Activated CD4-positive, CD25-positive, alpha-beta regulatory T cell treated with anti-CD3 and anti-CD28 coated beads, Interleukin-2, amount 50 U/mL, for 72 hours (primary cell): ENCODE results near the gene HES6.
"Not testable (repeated sequence)": the region's sequence is repeated elsewhere in the genome, so short reads cannot be mapped to it uniquely, and the experiment has no call there.

ENCODE experiments used
- DNase-seq: peaks from one replicate; pipeline ENCODE4 v3.0.0; 2021

Gene HES6

GRCh38 chr2:238272156-238272555, 32.3 kb upstream of the HES6 start:
- DNase-seq: no peak

DNA sequence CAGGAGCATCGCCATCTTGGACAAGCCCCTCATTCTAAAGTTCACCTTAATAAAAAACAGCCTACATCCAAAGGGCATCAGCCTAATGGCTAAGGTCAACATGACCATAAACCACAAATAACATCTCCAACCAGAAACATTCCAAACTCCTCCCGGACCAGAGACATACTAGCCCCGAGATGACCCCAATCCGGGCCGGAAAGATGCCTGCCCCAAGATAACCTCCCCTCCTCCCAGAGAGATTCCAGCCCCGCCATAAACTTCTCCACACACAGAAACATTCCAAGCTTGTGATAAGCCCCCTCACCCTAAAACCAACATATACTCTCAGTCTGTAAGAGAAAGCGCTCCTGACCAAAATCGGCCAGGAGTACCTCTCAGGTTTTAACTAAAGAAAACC, 31.8 kb upstream of the HES6 start:
- DNase-seq: not testable (repeated sequence)

GRCh38 chr2:238271061-238271554, 31.3 kb upstream of the HES6 start:
- DNase-seq: no peak

- DNase-seq: no peak
These were observed 30.8 kb upstream of the HES6 start for GRCh38 chr2:238270606-238271005.

DNA sequence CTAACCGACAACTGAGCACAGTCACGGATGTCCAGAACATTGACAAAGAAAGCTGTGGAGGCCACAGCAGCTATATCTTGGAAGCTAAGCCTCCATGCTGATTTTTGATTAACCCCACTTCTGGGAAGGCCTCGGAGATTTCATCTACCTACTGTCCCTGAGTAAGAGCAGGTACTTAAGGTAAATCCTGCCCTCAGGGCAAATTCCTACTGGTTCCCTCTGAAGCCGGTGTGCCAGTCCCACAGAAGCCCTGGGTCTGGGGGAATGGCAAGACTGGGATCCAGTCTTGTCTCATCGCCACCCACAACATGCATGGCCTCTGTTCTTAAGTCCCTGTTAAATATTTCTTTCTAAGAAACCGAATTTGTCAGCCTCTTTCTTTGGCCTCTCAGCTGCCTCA, 29.9 kb upstream of the HES6 start:
- no peak for DNase-seq

GRCh38 chr2:238267884-238268680, 28.2 kb upstream of the HES6 start:
- no peak for DNase-seq

DNA sequence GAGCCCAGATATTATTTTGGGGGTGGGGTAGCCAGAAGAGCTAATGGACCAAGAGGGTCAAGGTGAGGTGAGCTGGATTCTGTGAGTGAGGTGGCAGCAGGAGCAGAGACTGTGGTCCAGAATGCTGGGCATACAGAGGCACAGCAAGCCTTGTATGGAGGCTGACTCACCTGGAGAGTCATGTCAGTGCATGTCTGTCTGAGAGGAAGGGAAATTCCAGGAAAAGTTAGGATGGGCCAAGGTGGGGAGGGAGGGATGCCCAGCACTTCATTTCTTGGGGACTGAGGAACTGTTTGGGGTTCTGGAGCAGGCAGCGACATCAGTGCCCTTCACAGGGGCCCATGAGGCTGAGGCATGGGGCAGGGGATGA, 27.5 kb upstream of the HES6 start:
- DNase-seq: no peak

DNA sequence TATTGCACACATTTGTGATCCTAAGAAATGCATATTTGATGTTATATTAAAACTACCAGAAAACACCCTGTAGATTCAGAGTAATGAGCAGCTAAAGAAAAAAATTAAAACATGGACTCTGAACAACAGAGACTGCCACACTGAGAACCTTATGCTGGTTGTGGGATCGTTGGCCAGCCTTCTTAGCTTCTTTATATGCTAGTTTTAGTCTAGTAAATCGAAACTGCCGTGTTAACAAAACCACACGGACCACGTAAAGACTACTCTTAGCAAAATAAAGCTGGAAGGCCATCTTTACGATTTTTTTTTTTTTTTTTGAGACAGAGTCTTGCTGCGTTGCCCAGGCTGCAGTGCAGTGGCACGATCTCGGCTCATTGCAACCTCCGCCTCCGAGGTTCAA, 25.8 kb upstream of the HES6 start:
- no peak for DNase-seq

DNA sequence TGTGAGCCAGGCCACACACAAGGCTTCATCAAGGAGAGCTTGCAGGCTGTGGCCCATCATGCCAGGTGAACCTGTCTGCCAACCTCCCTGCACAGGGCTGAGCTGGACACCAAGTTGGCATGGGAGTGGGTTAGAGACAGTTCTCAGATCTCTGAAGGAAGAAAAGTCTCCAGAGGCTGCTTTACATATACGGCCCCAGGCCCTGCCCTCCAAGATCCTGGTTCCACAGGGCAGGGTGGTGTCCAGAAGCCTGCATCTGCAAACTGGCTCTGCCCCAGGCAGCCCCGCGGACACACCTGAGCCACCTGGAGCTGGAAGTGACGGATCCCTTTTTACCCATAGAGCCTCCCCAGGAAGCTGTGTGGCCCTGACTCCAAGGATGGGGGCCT, 24.2 kb upstream of the HES6 start:
- DNase-seq: no peak

DNA sequence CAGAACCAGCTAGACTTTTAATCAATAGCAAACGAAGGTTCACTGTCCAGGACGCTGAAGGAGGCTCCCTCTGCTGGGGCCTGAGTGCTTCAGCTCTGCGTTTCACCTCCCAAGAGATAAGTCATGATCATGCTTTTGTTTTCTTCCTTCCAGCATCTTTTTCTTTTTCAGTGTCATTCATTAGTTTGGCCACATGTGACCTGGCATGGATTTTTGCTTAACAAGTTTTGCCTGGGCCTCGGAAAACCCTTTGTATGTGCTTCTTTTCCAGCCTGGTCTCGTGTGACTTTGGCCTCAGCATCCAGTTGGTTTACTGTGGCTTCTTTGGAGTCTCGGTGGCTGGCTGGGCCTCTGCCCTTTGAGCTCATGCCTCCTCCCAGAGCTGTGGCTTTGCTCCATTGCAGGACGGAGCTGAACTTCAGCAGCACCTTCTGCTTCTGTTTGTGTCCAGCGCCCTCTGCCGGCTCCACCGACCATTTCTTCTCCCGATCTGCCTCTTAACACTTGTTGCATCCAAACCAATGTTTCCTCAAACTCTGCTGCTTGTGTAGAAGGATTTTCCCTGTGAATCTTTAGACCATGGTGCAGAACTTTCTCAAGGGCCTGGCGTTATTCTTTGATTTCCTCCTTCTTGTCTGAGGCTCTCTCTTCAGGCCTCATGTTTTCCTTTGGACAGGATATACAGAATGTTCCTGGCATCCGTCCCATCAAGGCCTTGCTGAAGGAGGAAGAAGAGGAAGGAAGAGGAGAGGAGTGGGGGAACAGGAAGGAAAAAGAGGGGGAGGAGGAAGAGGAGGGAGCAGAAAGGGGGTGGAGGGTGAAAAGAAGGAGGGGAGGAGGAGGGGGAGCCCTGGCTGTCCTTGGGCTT, 23.6 kb upstream of the HES6 start:
- DNase-seq: peak; percentile 74

DNA sequence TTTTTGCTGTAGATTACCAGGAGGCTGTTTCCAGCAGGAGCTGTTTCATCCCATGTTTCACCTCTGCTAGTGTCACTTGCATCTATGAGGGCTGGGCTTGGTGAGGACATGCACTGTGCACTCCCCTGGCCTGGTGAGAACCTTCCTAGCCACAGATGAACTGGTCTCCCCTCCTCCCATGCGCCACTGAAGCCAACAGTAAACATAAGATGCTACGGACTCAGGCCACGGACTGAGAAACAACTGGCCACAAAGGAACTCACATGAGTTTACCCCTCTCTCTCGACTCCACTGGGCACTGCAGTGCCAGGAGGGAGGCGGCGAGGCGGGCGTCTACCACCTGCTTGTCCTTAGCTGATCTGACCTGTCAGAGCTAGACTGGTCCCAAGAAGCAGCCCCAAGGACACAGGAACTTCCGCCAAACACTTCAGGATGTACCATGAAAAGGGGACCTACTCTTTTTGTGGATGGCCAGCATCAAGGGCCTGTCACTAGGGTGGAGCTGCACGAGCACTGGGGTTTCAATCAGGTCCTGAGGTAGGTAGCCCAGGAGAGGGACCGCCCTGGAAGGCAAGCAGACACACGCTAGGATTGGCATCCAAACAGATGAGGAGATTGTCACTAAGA, 22.8 kb upstream of the HES6 start:
- no peak for DNase-seq

GRCh38 chr2:238261718-238262375, 22.0 kb upstream of the HES6 start:
- no peak for DNase-seq

DNA sequence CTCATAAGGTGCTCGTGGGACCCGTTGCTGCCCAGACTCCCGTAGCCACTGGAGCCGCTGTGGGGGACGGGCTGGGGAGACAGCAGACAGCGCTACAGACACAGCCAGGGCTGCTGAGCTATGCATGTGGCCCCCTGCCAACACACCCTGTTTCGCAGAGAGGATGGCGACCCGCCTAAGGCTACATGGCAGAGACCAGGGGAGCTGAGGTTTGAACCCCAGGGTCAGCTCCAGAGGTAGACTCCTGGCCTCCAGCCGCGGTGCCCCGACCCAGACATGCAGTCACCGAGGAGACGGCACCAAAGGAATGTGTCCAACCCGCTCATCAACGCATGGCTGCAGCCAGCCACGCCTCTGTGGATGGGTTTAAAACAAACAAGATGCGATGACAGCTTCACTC, 21.0 kb upstream of the HES6 start:
- DNase-seq: no peak

DNA sequence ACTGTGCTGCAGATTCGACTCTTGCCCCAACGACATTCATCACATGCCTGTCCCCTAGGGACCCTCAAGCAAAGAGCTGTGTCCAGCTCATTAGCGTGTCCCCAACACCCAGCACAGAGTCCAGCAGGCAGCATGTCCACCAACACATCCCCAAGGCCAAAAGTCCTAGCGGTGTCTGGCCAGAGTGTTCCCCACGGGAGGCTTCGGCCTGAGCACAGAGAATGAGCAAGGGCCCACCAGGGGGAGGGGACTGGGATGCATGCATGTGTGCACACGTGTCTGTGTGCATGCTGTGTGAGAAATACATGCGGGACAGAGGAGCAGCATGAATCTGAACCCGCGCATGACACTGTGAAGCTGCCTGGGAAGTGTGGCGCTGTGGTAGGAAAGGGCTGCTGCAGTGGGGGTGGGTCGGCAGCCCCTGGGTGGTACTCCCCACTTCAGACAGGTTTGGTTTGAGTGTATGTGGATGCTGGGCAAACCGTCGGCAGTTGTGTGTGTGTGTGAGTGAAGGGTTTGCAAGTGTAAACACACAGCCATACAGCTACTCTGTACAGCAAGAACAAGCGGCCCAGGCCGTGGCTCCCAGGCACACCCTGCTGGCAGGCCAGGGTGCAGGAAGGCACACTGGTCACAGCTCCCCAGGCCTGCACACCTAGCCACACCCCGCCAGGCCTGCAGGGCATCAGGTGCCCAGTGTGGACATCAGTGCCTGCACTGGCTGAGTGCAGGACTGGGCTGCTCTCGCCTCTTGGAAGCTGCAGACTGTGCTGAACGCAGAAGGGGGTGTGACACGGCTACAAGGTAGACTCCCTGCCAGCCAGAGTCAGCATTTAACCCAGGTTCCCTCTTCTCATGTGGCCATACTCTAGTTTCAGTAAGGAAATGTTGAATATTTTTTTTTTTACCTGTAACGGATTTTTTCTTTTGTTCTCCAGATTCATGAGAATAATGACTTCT, 19.5 kb upstream of the HES6 start:
- DNase-seq: no peak

DNA sequence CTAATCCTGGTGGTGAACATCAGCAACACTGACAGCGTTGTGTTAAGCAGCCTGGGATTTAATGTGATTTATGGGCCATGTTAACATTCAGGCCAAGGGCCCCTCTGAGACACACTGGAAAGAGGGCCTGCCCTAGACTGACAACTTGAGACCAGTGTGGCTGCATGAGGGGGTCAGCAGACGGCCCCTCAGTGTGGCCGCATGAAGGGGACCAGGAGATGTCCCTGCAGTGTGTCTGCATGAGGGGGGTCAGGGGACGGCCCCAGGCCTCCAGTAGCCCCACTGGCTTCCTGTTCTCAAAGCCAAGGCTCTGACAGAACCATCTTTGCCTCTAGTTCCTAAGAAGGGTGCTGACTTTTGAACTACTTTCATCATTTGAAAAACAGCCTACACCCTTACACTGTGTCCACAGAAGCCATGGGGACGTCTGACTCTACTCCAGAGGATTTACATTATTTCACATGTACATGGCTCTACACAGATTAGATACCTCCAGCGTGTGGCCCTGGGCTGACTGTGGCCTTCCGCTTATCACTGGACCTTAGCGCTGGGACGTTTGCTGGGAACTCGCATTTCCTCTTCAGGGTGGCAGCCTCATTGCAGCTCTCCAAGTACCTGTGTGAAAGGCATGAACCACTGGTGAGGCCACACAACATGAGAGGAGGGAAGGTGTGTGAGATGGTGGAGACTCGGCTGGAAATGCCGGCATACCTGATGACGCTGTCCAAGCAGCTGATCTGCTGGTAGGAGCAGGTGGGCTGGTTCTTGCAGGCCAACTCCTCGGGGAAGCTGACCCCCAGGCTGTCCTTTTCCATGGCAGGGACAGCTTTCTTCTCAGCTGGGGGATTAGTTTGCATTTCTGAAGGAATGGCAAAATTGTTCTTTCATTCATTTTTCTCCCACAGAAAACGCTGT, 18.2 kb upstream of the HES6 start:
- no peak for DNase-seq

DNA sequence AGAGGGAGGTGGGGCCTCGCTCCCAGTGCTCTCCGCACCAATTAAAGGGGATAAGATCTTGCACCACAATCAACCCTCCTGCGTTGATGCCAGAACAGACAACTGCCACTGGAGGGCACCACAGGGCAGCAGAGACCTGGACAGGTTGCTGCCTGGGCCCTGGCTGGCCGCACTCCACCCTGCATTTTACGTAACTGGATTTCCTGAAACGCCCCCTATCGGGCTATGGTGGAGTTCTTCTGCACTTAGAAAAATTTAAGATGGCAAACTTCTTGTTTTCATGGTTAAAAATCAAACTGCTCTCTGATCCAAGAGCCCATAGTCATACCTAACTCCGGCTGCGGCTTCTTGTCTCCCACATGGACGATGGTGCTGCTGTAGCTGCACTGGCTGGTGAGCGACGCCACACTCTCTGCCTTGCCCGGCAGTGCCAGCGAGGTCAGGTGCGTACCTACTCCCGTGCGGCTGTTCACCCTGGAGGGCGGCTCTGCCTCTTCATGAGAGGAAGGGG, 16.8 kb upstream of the HES6 start:
- peak; percentile 66 for DNase-seq

DNA sequence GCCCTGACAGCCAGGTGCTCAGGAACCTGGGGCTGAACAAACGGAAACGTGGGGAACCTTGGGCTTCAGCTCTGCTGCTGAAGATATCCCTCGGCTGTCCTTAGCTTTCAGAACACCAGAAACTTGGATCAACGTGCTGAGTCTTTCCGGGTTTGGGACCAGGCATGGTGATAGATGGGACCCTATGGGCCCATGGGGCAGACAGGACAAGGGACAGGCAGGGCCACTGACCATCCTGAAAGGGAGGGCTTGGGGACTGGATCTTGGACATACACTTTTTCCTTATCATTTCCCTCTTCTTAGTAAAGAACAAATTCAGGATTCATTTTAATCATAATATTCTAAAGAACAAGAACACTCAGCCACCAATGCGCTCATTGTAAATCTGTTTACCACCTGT, 16.3 kb upstream of the HES6 start:
- DNase-seq: no peak

GRCh38 chr2:238255636-238256035, 15.8 kb upstream of the HES6 start:
- DNase-seq: no peak

DNA sequence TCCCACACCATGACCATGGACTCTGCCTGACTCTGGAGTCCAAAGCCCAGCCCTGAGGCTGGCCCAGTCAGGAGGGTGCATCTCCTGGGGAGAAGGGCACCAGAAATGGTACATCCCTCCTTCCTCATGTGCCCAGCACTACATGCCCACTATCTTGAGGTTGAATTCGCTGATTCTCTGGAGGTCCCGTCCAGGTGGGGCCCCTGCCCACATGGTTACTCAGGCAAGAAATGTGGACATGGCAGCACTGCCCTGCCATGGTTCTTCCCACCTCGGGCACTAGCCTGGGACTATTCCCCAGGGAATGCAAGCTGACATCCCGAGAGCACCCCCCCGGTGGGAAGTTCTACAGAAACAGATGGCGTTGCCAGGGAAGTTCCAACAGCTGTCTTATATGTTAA, 15.3 kb upstream of the HES6 start:
- no peak for DNase-seq

GRCh38 chr2:238254095-238254723, 14.4 kb upstream of the HES6 start:
- no peak for DNase-seq
